HG03457 (cell line): Measurements from ENCODE around the gene MS4A18.

ENCODE experiments used
- ATAC-seq: cut with Tn5 transposase; IDR thresholded peaks from one replicate; pipeline ENCODE4 v1.9.1; 2021; ENCODE audit warnings: moderate number of reproducible peaks; ENCODE audit not compliant: unreplicated experiment

The MS4A18 gene

DNA sequence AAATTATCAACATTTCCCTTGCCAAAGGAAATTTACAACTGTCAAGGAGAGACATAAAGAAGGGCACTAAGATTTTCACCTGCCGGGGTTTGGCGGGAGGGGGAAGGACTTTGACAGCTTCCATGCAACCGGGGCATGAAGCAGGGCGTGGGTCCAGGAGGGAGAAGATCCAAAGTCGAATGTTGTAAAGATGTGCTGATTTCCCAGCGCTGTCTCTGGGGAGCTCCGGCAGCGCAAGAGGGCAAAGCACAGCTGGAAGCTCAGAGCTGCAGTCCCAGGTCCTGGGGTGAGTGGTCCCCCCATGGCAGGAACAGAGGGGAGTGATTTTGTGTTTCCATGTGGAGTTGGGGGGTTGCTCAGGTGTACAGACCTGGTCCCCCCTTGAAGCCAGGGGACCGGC lies 60.6 kb downstream of the MS4A18 start, which contains the start of gene MS4A10:
Gene MS4A10 (plus strand): TSS at position 198 of the 400 bp plus-strand sequence. CDS start 5,003 bp downstream, outside the sequence.
- no peak for ATAC-seq

DNA sequence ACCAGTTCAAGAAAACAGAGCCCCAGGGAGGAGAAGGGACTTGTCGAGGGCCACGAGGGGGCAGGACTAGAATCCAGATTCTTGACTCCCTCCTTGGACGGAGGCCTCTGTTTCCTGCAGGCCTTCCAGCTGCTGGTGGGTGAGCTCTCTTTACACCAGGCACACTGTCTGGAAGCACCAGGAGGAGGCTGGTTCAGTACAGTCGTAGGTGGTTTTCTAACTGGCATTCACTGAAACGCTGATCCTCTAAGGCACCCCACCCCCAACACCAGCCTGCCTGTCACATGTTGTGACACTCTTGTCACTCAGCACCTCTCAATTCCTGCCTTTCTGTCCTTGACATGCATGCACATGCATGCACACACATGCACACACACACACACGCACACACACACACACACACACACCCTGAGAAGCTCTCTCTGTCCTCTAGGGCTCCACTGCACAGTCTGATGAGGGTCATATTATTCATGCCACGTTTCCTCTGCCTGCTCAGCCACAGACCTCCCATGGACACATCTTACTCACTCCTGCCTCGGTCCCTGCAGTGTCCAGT lies 61.4 kb downstream of the MS4A18 start:
- ATAC-seq: no peak

DNA sequence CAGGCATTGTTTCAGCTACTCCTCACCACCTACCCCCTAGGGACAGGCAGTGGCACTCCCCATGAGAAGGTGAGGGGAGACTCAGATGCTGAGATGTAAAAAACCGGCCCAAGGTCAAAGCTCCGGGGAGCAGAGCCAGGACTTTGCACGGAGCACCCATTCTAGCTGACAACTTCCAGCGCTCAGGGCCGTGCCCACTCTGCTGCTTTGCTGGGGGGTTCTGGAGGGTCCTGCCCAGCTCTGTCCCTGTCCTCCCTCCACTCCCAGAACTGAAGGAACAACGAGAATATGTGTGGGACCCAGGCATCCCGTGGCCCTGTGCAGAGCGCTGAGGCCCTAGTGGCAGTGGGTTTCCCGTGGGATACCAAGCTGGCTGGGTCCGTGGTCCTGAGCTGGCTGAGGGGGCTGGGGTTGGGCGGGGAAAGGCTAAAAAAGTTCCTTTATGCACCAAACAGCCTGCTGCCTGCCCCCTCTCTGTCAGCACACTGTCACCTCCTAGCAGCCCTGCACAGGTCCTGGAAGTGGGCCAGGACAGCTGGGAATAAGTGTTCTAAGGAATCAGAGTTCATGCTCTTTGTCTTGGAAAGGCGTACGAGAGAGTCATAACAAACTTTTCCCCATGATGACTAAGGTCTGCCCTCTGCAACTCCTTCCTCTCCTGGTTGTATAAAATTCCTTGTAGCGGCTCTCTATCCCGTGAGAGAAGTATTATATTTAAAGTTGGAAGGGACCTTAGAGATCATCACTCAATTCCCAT lies 62.5 kb downstream of the MS4A18 start:
- no peak for ATAC-seq

DNA sequence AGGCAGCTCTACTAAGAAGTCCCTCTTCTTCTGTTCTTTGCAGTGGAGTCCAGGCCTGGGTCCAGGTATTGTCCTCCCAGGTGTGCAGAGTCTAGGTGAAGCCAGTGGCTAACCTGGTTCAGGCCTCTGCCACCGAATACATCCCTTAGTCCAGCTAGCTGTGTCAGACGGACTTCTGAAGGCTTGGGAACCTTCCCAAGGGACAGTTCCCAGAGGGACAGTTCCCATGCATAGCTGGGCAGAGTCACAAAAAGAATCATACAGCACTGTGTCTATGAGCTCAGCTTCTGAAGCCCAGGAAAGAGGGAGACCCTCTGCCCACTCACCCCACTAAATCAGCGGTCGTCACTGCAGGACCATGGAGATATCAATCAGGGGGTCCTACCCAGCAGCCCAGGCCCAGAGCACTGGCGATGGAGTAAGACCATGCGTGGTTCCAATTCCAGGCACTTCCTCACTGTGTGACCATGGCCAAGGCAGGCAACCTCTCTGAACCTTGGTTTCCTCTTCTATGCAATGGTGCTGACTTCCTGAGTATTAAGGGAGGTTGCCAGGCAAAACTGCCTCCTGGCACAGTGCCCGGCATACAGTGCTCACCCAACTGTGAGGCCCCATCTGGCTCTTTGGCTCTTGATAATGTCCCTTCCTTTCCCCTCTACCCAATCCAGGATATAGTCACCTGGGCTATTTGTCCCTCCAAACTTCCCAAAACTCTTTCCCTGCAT lies 64.0 kb downstream of the MS4A18 start:
- ATAC-seq: no peak

DNA sequence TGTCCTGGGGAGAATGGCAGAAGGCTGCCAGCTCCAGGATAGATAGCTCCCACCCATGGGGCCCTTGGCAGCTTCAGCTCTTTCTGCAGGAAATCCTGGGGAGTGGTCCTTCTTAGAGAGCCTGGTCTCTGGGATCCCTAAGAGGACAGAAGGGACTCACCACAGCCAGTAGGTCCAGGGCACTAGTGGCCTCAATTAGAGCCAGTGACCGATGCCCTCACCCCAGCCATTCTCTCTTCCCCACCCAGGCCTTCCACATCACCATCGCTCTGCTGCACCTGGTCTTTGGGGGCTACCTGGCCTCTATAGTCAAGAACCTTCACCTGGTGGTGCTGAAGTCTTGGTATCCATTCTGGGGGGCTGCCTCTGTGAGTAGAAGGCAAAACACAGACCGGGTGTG lies 66.2 kb downstream of the MS4A18 start:
- ATAC-seq: no peak

DNA sequence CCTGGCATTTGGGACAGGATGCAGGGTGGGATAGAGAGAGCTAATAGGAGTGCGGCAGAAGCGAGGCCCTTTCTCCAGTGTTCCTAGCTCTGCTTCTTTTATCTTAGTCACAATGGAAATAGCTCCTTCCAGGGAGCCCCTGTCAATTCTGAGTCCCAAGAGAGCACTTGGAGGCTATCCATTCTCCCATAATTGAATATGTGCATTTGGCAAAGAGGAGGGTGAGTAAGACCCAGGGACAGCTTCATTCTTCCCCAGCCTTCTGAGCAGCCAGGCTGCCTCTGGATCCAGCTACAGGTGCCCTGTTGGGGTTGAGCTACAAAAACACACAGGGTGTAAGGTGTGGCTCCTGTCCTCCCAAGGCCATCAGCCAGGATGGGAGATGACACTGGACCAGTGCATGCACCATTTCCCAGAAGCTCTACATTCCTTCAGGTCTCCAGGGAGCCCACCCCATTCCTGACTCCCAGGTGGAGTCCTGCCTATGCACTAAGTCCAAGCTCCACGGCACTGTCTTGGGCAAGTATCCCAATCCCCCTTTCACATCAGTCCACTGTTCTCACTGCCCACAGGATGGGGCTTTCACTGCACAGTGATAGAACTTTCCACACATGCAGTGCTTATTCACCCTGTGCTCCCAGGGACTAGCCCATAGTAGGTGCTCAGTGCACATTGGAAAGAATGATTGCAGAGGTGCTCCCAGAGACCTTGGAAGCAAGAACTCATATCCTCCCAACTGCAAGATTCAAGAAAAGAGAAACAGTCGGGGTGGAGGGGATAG lies 66.8 kb downstream of the MS4A18 start:
- no peak for ATAC-seq

DNA sequence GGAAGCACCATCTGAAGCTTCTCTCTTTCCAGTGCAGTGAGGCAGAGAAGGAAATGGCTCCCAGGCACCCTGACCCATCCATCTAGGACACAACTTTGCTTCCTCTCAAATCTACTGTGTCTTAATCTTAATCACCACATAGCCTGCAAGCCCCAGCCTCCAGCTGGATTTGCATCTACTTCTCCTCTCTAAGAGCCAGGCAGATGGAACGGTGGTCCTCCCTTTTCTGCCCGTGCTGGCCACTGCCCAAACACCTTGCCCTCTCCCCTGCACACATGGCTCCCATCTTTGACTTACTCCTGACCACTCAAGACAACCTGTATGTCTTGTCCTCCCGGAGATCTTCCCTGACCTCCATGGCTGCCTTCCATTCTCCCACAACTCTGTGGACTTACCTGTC lies 68.0 kb downstream of the MS4A18 start:
- ATAC-seq: no peak
